HG02870 (cell line): Measurements from ENCODE around the gene KRT17.
"Not testable (repeated sequence)": the region's sequence is repeated elsewhere in the genome, so short reads cannot be mapped to it uniquely, and the experiment has no call there.

ENCODE experiments used
- ATAC-seq: cut with Tn5 transposase; IDR thresholded peaks from one replicate; pipeline ENCODE4 v1.9.1; 2021; ENCODE audit warnings: mild to moderate bottlenecking, moderate library complexity; ENCODE audit not compliant: unreplicated experiment

The KRT17 gene

GRCh38 chr17:41600318-41600717 lies 24.1 kb downstream of the KRT17 start:
- ATAC-seq, result no peak

DNA sequence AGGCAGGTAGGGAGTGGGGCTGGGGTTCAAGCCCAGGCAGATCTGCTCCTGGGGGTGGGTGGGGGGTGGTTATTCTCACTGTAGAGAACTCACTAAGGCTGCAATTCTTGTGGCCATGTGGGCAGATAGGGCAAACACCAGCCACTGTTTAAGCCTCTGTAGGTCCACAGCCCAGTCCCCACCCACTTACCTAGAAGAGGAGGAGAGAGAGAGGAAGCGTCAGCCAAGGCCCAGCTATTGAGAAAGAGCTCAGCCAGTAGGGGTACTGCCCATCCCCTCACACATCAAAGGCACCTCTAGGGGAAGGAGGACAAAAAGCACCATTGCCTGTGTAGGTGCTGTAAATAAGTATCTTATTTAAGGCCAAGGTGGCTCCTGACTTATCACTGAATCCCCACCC lies 24.7 kb downstream of the KRT17 start:
- ATAC-seq, result no peak

GRCh38 chr17:41595585-41595984 lies 28.8 kb downstream of the KRT17 start:
- ATAC-seq, result no peak

DNA sequence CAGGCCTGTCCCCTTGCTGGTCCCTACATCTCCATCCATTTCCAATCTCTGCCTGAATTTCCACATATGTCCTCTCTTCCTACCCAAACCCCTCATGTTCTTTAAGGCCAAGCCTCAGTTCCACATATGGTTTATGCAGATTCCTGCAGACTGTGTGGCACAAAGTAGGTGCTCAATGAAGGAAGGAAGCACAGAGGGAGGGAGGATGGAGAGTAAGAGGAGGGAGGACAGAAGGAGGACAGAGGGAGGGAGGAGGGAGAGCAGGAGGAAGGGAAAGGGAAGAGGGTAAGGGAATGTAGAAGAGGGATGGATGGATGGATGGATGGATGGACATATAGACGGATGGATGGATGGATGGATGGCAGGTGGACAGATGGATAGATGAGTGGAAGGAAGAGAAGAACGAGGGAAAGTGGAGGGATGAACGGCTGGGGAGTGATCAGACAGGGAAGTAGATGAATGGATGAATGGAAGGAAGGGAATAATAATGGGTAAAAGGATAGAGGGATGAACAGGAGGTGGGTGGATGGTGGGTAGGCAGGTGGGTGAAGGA lies 29.9 kb downstream of the KRT17 start:
- ATAC-seq, result no peak

GRCh38 chr17:41593306-41593981 lies 30.9 kb downstream of the KRT17 start:
- no peak for ATAC-seq

GRCh38 chr17:41592601-41593305 lies 31.6 kb downstream of the KRT17 start:
- ATAC-seq, result no peak

GRCh38 chr17:41589301-41589700 lies 35.1 kb downstream of the KRT17 start:
- no peak for ATAC-seq

DNA sequence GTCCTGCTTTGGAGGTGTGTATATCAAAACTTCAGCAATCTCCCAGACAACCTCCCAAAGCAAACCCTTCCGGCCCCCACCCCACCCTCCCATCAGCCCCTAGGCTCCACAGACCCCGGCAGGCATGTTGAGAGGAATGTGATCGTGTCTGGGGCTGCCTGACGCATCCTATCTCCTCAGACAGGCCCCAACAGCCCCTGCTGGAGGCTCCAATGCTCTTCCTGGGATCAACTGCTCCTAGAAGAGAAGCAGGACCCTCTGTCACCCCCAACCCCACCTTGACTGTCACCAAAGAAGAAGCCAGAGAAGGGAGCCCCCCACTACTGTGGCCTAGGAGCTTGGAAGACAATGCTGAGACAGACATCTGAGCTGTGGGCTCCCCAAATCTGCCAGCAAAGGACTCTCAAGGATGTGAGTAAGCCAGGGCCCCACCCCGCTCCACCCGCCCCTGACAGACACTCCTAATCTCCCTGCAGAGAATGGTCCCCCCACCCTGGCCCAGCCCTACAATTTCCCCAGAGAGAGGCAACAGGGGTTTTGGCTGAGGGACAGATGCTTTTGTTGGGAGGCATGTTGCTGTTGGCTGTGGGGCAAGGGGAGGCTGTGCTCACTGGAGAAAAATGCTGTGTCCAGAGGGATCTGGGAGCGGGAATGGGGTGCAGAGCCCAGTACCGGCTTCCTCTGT lies 36.1 kb downstream of the KRT17 start:
- ATAC-seq, result no peak

DNA sequence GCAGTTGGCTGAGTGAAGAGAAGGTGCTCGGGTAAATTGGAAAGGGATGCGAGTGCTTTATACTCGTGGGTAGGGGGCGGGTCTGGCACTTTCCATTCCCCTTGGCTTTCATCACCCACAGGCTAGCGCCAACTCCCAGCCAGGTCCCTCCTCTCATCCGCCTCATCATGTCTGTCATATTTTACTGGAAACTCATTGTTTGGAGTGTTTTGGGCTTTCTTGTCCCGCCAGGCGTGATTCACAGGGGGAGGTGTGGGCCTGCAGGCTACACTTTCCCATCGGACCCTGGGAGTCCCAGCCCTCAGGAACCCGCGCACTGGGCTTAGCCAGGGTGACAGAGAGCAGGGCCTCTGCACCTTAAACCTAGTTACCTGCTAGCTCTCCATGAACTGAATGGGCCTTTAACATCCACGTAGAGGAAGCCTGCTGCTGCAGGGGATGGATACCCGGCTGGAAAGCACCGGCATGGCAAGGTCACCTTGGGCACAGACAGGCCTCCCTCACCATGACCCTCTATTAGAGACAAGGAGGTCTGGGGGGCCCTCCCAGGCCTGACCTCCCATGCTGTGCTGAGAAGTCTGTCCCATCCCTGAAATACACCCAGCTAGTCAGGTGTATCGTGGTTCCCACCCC lies 37.4 kb downstream of the KRT17 start, which contains the start of gene KRT14:
Gene KRT14, minus strand, starts transcription at position 33 of the 633 bp plus-strand sequence. CDS start 61 bp downstream, outside the sequence.
- no peak for ATAC-seq

- ATAC-seq, result no peak
Measured at GRCh38 chr17:41585301-41586056, 38.9 kb downstream of the KRT17 start.

GRCh38 chr17:41584331-41584927 lies 39.9 kb downstream of the KRT17 start:
- ATAC-seq, result not testable (repeated sequence)

GRCh38 chr17:41583137-41584127 lies 40.9 kb downstream of the KRT17 start:
- no peak for ATAC-seq

- not testable (repeated sequence) for ATAC-seq
Measured at GRCh38 chr17:41582061-41582968, 42.1 kb downstream of the KRT17 start.

GRCh38 chr17:41581366-41582060 lies 42.9 kb downstream of the KRT17 start:
- no peak for ATAC-seq

- no peak for ATAC-seq
Measured at GRCh38 chr17:41580687-41581365, 43.5 kb downstream of the KRT17 start.

GRCh38 chr17:41580244-41580575 lies 44.2 kb downstream of the KRT17 start:
- ATAC-seq, result no peak
